ENCODE data around the gene ID2. TPM values are rescaled to one million over a fixed set of nuclear protein-coding genes. Genes with fewer than 3 reads are reported as not detected.

ID2 gene
- total and polyA plus RNA-seq, 8 donors, result 40.6 to 255 (median 117) TPM

- intact Hi-C loops (cut with DNase I; ENCODE audit: low total_unique reads), result no loop called here
- no peaks in the 10 kb centered on the region for H3K36me3 ChIP-seq
- WGBS, 5 donors, result 79 to 92% (median 81%) methylated on average over 6 of the region's 6 CpGs
- no peak overlapping the region for H3K27ac ChIP-seq
- H3K4me1 ChIP-seq, result no peaks in the 10 kb centered on the region
- DNase-seq, result no peak
- TF ChIP-seq EP300 (IDR thresholded peaks at IDR 0.05) (no peak), CTCF (IDR thresholded peaks at IDR 0.05) (no peak), POLR2A (IDR thresholded peaks at IDR 0.05) (no peak), POLR2AphosphoS5 (IDR thresholded peaks at IDR 0.05) (no peak)
- no peak overlapping the region for H3K4me3 ChIP-seq
- H3K27me3 ChIP-seq, result no peaks in the 10 kb centered on the region
- H3K9me3 ChIP-seq, result no peaks in the 10 kb centered on the region
These were observed 13.9 kb upstream of the ID2 start for GRCh38 chr2:8667896-8668512.

GRCh38 chr2:8669157-8669817 is 12.6 kb upstream of the ID2 start:
- Histone ChIP-seq H3K36me3 (no peaks in the 10 kb centered on the region), H3K4me3 (no peak overlapping the region), H3K27me3 (no peaks in the 10 kb centered on the region), H3K27ac (no peak overlapping the region), H3K4me1 (no peaks in the 10 kb centered on the region), H3K9me3 (peaks cover 0 to 6% (median 3%) of the 10 kb centered on the region in 4 donors)
- TF ChIP-seq EP300 (IDR thresholded peaks at IDR 0.05), result no peak
- TF ChIP-seq POLR2AphosphoS5 (IDR thresholded peaks at IDR 0.05), result no peak
- TF ChIP-seq POLR2A (IDR thresholded peaks at IDR 0.05), result no peak
- no peak for TF ChIP-seq CTCF (IDR thresholded peaks at IDR 0.05)
- intact Hi-C loops (cut with DNase I; ENCODE audit: low total_unique reads), result no loop called here
- no peak for DNase-seq
- 40 to 70% (median 43%) methylated on average over 3 of the region's 3 CpGs for WGBS, 5 donors

DNA sequence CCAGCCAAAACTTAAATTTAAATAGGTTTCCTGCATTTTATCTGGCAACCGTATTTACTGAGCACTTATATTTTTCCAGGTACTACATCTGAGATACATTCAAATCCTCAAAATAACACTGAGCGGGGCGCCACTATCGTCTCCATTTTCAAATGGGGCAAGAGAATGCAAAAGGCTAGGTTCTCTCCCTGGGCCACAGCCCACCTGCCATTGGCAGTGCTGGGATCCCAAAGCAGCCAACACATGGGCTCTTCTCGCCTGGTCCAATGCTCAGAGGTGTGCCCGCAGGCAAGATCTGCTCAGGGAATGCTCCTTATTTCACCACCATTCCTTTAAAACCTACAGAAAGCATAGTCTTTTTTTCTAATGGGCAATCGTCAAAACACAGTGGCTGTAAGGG is 11.3 kb upstream of the ID2 start:
- intact Hi-C loops (cut with DNase I; ENCODE audit: low total_unique reads), result no loop called here
- Histone ChIP-seq H3K27me3 (peaks cover 0 to 9% (median 0%) of the 10 kb centered on the region in 3 donors), H3K4me3 (no peak overlapping the region), H3K9me3 (peaks cover 0 to 15% (median 9%) of the 10 kb centered on the region in 4 donors), H3K36me3 (no peaks in the 10 kb centered on the region), H3K4me1 (peaks cover 0 to under 1% (median 0%) of the 10 kb centered on the region in 4 donors), H3K27ac (no peak overlapping the region)
- WGBS, 5 donors, result 94 to 98% (median 96%) methylated on average over 7 of the region's 7 CpGs
- TF ChIP-seq CTCF (IDR thresholded peaks at IDR 0.05) (no peak), POLR2A (IDR thresholded peaks at IDR 0.05) (no peak), EP300 (IDR thresholded peaks at IDR 0.05) (no peak), POLR2AphosphoS5 (IDR thresholded peaks at IDR 0.05) (no peak)
- DNase-seq, result no peak

DNA sequence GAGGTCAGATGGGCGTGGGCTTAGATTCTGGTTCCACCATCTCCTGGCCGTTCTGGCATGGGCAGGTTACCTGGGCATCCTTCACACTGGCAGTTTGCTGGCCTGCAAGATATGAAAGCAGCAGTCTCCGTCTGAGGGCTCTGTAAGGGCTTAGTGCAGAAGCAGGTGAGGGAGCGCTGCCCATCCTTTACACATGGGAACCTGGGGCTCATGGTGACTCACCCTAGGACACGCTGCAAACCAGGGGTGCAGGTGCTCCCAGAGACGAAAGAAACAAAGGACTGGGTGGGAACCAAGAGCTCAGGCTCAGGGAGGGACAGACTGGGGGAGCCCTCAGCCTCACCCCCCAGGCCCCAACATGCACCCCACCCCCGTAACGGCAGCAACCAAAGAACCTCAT is 10.7 kb upstream of the ID2 start:
- no peak for DNase-seq
- no peaks in the 10 kb centered on the region for H3K36me3 ChIP-seq
- no peak for TF ChIP-seq POLR2A (IDR thresholded peaks at IDR 0.05)
- no peak for TF ChIP-seq POLR2AphosphoS5 (IDR thresholded peaks at IDR 0.05)
- TF ChIP-seq CTCF (IDR thresholded peaks at IDR 0.05), result no peak
- no peak for TF ChIP-seq EP300 (IDR thresholded peaks at IDR 0.05)
- H3K4me1 ChIP-seq, result peaks cover 2 to 6% (median 3%) of the 10 kb centered on the region in 4 donors
- WGBS, 5 donors, result 78 to 93% (median 82%) methylated on average over 8 of the region's 8 CpGs
- intact Hi-C loops (cut with DNase I; ENCODE audit: low total_unique reads), result no loop called here
- H3K4me3 ChIP-seq, result no peak overlapping the region
- H3K27me3 ChIP-seq, result peaks cover 0 to 13% (median 2%) of the 10 kb centered on the region in 3 donors
- peaks cover 0 to 15% (median 9%) of the 10 kb centered on the region in 4 donors for H3K9me3 ChIP-seq
- H3K27ac ChIP-seq, result no peak overlapping the region
